Osteoblast (primary cell): ENCODE data around the gene FGD6. TPM values are rescaled to one million over a fixed set of nuclear protein-coding genes. Genes with fewer than 3 reads are reported as not detected.

ENCODE experiments used
- DNase-seq: peaks from one replicate; pipeline ENCODE4 v3.0.0; 2011; ENCODE audit warnings: low spot score, mixed read lengths; ENCODE audit not compliant: insufficient read length; ENCODE audit errors: missing footprints
- H2AFZ ChIP-seq: 2 replicates; pipeline ENCODE4 v1.6.0; 2011; ENCODE audit warnings: mild to moderate bottlenecking, low read length
- H3K27ac ChIP-seq: 2 replicates; pipeline ENCODE4 v1.5.1; 2011; ENCODE audit warnings: mild to moderate bottlenecking, low read depth, low read length, moderate library complexity
- H3K27me3 ChIP-seq: 2 replicates; pipeline ENCODE4 v1.6.0; 2012; ENCODE audit warnings: mild to moderate bottlenecking, control low read depth, inconsistent platforms, low read length, moderate library complexity; ENCODE audit not compliant: insufficient read depth
- H3K36me3 ChIP-seq: 2 replicates; pipeline ENCODE4 v1.5.1; 2011; ENCODE audit warnings: mild to moderate bottlenecking, low read length, control low read depth, moderate library complexity; ENCODE audit not compliant: insufficient read depth
- H3K4me1 ChIP-seq: 2 replicates; pipeline ENCODE4 v1.5.1; 2011; ENCODE audit warnings: mild to moderate bottlenecking, low read length, control low read depth, moderate library complexity; ENCODE audit not compliant: insufficient read depth
- H3K4me2 ChIP-seq: 2 replicates; pipeline ENCODE4 v1.6.0; 2011; ENCODE audit warnings: mild to moderate bottlenecking, low read length; ENCODE audit not compliant: insufficient read depth
- H3K4me3 ChIP-seq: fragments of 200-600 bp; sonication (generic); 3 replicates; pipeline ENCODE4 v1.5.1; 2012; ENCODE audit warnings: mild to moderate bottlenecking, low read length, inconsistent platforms; ENCODE audit not compliant: insufficient read depth
- H3K79me2 ChIP-seq: 2 replicates; pipeline ENCODE4 v1.6.0; 2012; ENCODE audit warnings: mild to moderate bottlenecking, low read length, control low read depth, inconsistent platforms; ENCODE audit not compliant: insufficient read depth
- H3K9me3 ChIP-seq: 2 replicates; pipeline ENCODE4 v1.5.1; 2011; ENCODE audit warnings: low read depth, low read length, control low read depth
- H4K20me1 ChIP-seq: 2 replicates; pipeline ENCODE4 v1.6.0; 2012; ENCODE audit warnings: mild to moderate bottlenecking, low read length, control low read depth; ENCODE audit not compliant: insufficient read depth
- total RNA-seq: library from RNA; depleted of rRNA; stranded (reverse); fragments of >200 nt; gene quantifications from 2 replicates; pipeline ENCODE4 v1.2.3, GENCODE V29; 2012
- TF ChIP-seq, protein P1 (sequence below): IDR thresholded peaks from 2 replicates; pipeline ENCODE4 v1.5.1; 2011; ENCODE audit warnings: mild to moderate bottlenecking, low read depth, low read length, moderate library complexity; ENCODE audit errors: extremely low read depth

The FGD6 gene
- total RNA-seq, 1 donor, result 11.9 TPM

DNA sequence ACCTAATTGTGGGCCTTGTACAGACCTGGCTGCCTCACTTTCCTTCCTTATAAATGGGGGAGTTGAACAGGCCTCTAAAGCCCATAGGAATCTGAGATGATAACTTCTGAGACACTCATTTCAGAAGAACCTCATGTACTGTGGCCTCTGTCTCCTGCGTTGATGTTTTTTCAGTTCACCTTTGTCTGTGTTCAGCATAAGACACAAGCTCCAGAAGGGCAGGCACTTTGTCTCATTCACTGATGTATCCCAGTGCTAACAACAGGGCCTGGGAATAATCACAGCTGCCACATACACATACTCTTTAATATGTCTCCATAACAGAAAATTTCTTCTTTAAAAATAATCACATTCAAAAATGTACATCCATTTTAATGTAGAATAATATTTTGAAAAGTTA is 3.3 kb downstream of the FGD6 start:
- Histone ChIP-seq H3K9me3 (no peaks in the 10 kb centered on the region), H3K4me3 (no peak overlapping the region), H4K20me1 (no peaks in the 10 kb centered on the region), H3K79me2 (peaks cover 84% of the 10 kb centered on the region), H2AFZ (peak overlapping the region; percentile 10), H3K4me1 (peaks cover 22% of the 10 kb centered on the region), H3K27ac (no peak overlapping the region), H3K27me3 (no peaks in the 10 kb centered on the region), H3K36me3 (no peaks in the 10 kb centered on the region), H3K4me2 (no peak overlapping the region)
- TF ChIP-seq, protein P1, sequence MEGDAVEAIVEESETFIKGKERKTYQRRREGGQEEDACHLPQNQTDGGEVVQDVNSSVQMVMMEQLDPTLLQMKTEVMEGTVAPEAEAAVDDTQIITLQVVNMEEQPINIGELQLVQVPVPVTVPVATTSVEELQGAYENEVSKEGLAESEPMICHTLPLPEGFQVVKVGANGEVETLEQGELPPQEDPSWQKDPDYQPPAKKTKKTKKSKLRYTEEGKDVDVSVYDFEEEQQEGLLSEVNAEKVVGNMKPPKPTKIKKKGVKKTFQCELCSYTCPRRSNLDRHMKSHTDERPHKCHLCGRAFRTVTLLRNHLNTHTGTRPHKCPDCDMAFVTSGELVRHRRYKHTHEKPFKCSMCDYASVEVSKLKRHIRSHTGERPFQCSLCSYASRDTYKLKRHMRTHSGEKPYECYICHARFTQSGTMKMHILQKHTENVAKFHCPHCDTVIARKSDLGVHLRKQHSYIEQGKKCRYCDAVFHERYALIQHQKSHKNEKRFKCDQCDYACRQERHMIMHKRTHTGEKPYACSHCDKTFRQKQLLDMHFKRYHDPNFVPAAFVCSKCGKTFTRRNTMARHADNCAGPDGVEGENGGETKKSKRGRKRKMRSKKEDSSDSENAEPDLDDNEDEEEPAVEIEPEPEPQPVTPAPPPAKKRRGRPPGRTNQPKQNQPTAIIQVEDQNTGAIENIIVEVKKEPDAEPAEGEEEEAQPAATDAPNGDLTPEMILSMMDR, result no peak
- DNase-seq, result no peak

DNA sequence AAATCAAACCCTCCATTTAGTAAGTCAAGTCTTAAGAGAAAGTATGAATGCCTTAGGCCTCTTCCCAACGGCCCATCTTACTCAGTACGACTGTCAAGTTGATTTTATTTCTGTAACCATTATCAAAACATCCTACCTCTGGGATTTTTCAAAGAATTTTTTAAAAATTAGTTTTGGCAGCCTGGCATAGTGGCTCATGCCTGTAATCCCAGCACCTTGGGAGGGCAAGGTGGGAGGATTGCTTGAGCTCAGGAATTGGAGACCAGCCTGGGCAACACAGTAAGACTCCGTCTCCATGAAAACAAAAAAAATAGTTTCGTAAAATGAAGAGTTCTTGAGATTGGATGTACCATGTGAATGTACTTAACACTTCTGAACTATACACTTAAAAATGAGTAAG is 4.1 kb downstream of the FGD6 start:
- no peaks in the 10 kb centered on the region for H4K20me1 ChIP-seq
- DNase-seq, result no peak
- peaks cover 19% of the 10 kb centered on the region for H3K4me1 ChIP-seq
- H2AFZ ChIP-seq, result peak overlapping the region; percentile 8
- peaks cover 83% of the 10 kb centered on the region for H3K79me2 ChIP-seq
- peak overlapping the region; percentile 32 for H3K4me2 ChIP-seq
- no peaks in the 10 kb centered on the region for H3K27me3 ChIP-seq
- no peak overlapping the region for H3K4me3 ChIP-seq
- H3K9me3 ChIP-seq, result no peaks in the 10 kb centered on the region
- no peaks in the 10 kb centered on the region for H3K36me3 ChIP-seq
- TF ChIP-seq, protein P1, result no peak
- H3K27ac ChIP-seq, result peak overlapping the region; percentile 24

DNA sequence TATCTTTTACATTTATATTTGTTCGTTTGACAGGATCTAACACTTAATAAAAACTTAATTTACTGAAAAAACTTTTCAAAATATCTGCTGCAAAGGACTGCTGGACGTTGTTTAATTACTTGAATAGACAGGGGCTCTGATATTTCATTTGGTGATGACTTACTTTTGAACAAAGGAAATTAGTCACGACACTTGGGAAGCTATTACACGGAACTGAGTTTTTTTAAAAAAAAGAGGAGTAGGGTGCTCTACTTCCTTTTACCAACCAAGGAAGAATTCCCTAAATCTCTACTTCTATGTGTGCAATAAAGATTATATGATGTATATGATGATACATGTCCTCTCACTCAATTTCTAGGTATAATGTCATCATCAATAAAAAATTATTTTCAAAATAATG is 4.7 kb downstream of the FGD6 start:
- Histone ChIP-seq H3K4me2 (peak overlapping the region; percentile 32), H4K20me1 (no peaks in the 10 kb centered on the region), H3K36me3 (no peaks in the 10 kb centered on the region), H3K27me3 (no peaks in the 10 kb centered on the region), H3K4me3 (no peak overlapping the region), H3K9me3 (no peaks in the 10 kb centered on the region), H3K4me1 (peaks cover 19% of the 10 kb centered on the region), H3K27ac (peak overlapping the region; percentile 24), H2AFZ (no peak overlapping the region), H3K79me2 (peaks cover 83% of the 10 kb centered on the region)
- peak; percentile 47 for DNase-seq
- TF ChIP-seq, protein P1, result no peak

DNA sequence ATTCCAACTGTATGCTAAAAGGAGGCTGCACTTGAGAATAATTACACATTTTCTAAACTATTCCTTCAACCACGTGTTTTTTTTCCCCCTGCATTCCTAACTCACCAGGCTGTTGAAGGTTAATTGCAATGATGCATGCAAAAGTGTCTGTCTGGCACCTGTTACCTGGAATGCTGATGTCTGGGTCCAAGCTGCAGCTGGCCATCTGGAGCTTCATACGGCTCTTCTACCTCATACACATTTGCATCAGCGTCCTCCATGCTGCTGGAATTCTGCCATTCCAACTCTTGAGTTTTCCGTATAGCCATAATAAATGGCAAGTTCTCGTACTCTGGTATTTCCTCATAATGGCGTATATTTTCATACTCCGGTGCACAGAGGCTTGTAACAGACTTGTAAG is 8.6 kb downstream of the FGD6 start:
- H4K20me1 ChIP-seq, result no peaks in the 10 kb centered on the region
- no peaks in the 10 kb centered on the region for H3K27me3 ChIP-seq
- H3K4me1 ChIP-seq, result peaks cover 34% of the 10 kb centered on the region
- no peak overlapping the region for H2AFZ ChIP-seq
- no peak for DNase-seq
- no peak overlapping the region for H3K4me2 ChIP-seq
- H3K27ac ChIP-seq, result no peak overlapping the region
- no peaks in the 10 kb centered on the region for H3K36me3 ChIP-seq
- TF ChIP-seq, protein P1, result no peak
- H3K9me3 ChIP-seq, result no peaks in the 10 kb centered on the region
- H3K79me2 ChIP-seq, result peaks cover 73% of the 10 kb centered on the region
- no peak overlapping the region for H3K4me3 ChIP-seq
